Esophagus squamous epithelium (tissue), 4 donors: Measurements from ENCODE around the gene TXLNB.

ENCODE experiments used
- CTCF ChIP-seq, 6 experiments: fragments of 450-650 bp in 4 of 6; fragments of 200-600 bp in 2 of 6; sonication (generic) in 2 of 6; IDR thresholded peaks; one replicate each; pipeline ENCODE4 v1.5.1; 2016 to 2019; ENCODE audit warnings: antibody characterized with exemption in 6 of 6, mild to moderate bottlenecking in 4 of 6, moderate library complexity in 4 of 6
- POLR2A ChIP-seq, 4 donors: fragments of 450-650 bp; IDR thresholded peaks; one replicate each; pipeline ENCODE4 v1.6.1; 2017; ENCODE audit warnings: antibody characterized with exemption in 4 of 4, mild to moderate bottlenecking in 4 of 4, moderate library complexity in 3 of 4

DNA sequence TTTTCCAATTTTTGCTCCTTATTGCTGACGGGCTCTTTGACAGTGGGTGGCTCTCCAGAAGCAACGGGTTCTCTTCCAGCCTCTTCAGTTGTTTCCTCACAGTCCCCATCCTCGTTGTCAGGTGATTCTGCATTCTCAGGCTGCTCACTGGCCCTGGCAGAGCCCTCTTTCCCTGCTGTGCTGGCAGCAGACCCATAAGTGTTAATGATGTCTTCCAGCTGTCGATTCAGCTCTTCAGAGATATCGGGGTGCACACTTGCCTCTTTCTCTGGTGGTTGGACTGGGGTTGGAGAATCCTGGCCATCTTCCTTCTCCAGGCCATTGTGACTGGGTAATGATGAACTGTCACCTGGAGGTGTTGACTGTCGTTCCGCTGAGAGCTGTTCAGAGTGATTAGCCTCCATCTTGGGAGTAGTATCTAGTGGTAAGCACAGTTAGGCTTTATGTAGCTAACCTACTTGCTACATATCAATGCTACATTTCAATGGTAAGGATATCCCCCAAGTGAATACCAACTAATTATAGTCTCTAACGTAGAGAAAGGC lies 3.2 kb downstream of the TXLNB start:
- TF ChIP-seq CTCF (IDR thresholded peaks at IDR 0.05) (no peak), POLR2A (IDR thresholded peaks at IDR 0.05) (no peak)
